IPS-15b (cell line): Measurements from ENCODE around the gene FOXS1.

Experiments
- H3K27me3 ChIP-seq: one replicate; pipeline ENCODE4 v1.6.1; 2013; ENCODE audit warnings: low read length; ENCODE audit not compliant: control insufficient read depth, insufficient read depth
- H3K36me3 ChIP-seq: one replicate; pipeline ENCODE4 v1.6.1; 2013; ENCODE audit warnings: low read length; ENCODE audit not compliant: control insufficient read depth, insufficient read depth
- H3K4me1 ChIP-seq: one replicate; pipeline ENCODE4 v1.6.1; 2013; ENCODE audit warnings: mild to moderate bottlenecking, low read length; ENCODE audit not compliant: control insufficient read depth, insufficient read depth
- H3K4me3 ChIP-seq: one replicate; pipeline ENCODE4 v1.5.1; 2013; ENCODE audit warnings: low read depth, low read length
- H3K9ac ChIP-seq: one replicate; pipeline ENCODE4 v1.6.1; 2013; ENCODE audit warnings: low read depth, mild to moderate bottlenecking, low read length
- H3K9me3 ChIP-seq: one replicate; pipeline ENCODE4 v1.6.1; 2013; ENCODE audit warnings: mild to moderate bottlenecking, low read length; ENCODE audit not compliant: control insufficient read depth, insufficient read depth

Gene FOXS1

DNA sequence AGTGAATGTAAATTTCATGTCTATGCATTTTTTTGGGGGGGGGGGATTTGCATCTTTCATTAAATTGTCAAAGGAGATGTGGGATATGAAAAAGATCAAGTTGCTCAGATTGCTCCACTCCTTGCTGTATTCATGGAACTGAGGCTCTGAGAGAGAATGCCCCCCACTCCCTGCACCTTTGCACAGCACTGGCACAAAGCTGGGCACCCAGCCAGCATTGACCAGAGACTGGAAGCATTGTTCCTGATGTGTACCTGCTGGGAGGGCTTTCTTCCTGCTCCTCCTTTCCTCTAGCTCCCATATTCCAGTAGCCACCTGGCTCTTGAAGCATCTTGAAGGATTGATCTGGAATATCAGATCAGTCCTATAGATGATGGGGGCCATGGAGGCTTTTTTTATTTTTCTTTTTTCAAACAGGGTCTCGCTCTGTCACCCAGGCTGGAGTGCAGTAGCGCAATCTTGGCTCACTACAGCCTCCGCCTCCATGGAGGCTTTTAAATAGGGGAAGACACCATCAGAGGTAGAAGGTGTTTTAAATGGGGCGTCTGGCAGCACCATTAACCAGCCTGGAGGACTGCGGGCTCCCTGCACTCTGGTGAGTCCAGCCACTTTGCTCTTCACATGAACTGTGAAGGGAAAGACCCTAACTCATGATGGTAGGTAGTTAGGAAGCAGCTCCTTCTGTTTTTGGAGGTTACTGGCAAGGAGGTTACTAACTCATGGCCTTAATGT lies 14.0 kb upstream of the FOXS1 start:
- peaks cover 12% of the 10 kb centered on the region for H3K27me3 ChIP-seq
- H3K9me3 ChIP-seq = no peaks in the 10 kb centered on the region
- H3K36me3 ChIP-seq = no peaks in the 10 kb centered on the region
- no peak overlapping the region for H3K9ac ChIP-seq
- no peak overlapping the region for H3K4me3 ChIP-seq
- H3K4me1 ChIP-seq = peaks cover 13% of the 10 kb centered on the region

DNA sequence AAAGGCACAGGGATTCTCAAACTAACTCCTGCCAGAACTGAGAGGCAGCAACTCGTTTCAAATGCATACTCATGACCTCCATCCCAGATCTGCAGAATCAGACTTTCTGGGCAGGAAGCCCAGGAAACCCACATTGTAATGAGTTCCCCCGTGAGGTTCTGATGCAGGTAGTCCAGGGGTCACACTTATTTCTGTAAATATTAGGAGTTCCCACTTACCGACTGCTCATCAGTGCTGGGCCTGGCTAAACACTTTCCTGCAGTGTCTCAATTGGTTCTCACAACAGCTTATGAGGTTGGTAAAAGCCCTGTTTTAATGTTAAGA lies 13.3 kb upstream of the FOXS1 start:
- Histone ChIP-seq H3K9me3 (no peaks in the 10 kb centered on the region), H3K27me3 (peaks cover 12% of the 10 kb centered on the region), H3K36me3 (no peaks in the 10 kb centered on the region), H3K4me3 (no peak overlapping the region), H3K4me1 (peaks cover 13% of the 10 kb centered on the region), H3K9ac (no peak overlapping the region)

DNA sequence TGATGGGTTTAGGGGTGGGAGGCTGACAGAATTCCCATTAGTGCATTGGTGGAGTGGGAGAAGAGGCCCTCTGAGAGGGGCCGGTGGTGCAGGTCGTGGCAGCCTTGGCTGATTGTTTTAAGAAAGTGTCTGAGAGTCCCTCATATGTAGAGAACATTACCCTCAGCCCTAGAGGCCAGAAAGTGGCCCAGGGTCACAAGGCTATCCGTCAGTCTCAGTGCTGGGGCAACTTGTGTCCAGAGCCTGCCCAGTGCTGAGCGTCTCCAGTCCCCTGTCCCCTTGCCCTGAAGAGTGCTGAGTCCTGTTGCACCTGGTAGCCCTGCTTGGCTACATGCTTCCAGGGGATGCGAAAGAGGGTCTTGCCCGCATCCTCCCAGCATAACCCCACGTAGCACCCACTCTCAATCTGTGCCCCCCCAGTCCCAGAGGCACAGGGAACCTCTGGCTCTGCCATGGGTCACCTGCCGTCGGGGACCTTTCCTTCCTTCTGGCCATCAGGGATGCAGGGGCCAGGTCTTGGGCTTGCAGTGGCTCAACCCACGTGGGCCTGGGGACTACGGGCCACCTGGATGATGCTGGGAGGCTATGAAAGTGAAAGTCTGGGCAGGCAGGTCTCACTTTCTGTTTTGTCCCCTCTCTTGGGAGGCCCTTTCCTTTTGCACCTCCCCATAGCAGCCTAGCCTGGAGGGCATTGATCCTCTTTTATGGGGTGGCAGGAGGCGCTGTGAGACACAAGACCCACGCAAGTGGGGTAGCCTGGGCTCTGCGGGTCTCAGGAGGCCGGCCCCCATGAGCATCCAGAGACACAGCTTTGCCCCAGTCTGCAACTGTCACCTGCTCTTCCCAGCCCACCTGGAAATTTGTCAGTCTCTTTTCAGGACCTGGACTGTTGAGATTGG lies 12.7 kb upstream of the FOXS1 start:
- no peaks in the 10 kb centered on the region for H3K9me3 ChIP-seq
- peaks cover 12% of the 10 kb centered on the region for H3K27me3 ChIP-seq
- no peak overlapping the region for H3K4me3 ChIP-seq
- peaks cover 13% of the 10 kb centered on the region for H3K4me1 ChIP-seq
- peak overlapping the region; percentile 24 for H3K9ac ChIP-seq
- H3K36me3 ChIP-seq = no peaks in the 10 kb centered on the region

DNA sequence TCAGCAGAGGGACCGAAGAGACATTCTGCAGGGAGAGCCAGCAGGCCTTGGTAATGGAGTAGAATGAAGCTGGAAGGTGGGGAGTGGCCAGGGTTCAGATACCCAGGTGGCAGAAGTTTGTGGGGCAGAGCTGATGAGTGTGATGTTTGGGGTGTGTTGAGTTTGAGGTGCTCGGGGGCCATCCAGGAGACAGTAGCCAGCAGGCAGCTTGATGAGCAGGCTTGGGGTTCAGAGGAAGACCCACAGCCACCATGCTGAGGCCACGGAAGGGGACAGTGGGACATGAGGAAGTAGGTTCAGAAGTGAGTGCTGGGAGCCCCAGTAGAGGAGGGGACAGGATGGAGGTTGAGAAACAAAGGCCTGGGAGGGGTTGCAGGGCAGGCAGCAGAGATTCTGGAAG lies 11.1 kb upstream of the FOXS1 start:
- no peak overlapping the region for H3K9ac ChIP-seq
- H3K27me3 ChIP-seq = peaks cover 20% of the 10 kb centered on the region
- no peaks in the 10 kb centered on the region for H3K36me3 ChIP-seq
- H3K4me1 ChIP-seq = peaks cover 13% of the 10 kb centered on the region
- H3K4me3 ChIP-seq = no peak overlapping the region
- no peaks in the 10 kb centered on the region for H3K9me3 ChIP-seq

DNA sequence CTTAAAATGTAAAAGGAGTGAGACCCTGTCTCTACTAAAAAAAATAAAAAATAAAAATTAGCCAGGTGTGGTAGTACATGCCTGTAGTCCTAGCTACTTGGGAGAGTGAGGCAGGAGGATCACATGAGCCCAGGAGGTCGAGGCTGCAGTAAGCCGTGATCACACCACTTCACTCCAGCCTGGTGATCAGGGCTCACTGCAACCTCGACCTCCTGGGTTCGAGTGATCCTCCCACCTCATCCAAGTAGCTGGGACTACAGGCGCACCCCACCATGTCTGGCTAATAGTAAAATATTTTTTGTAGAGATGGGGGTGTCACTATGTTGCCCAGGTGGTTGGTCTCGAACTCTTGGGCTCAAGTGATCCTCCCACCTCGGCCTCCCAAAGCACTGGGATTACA lies 8.1 kb upstream of the FOXS1 start:
- H3K27me3 ChIP-seq = peaks cover 45% of the 10 kb centered on the region
- no peak overlapping the region for H3K4me3 ChIP-seq

DNA sequence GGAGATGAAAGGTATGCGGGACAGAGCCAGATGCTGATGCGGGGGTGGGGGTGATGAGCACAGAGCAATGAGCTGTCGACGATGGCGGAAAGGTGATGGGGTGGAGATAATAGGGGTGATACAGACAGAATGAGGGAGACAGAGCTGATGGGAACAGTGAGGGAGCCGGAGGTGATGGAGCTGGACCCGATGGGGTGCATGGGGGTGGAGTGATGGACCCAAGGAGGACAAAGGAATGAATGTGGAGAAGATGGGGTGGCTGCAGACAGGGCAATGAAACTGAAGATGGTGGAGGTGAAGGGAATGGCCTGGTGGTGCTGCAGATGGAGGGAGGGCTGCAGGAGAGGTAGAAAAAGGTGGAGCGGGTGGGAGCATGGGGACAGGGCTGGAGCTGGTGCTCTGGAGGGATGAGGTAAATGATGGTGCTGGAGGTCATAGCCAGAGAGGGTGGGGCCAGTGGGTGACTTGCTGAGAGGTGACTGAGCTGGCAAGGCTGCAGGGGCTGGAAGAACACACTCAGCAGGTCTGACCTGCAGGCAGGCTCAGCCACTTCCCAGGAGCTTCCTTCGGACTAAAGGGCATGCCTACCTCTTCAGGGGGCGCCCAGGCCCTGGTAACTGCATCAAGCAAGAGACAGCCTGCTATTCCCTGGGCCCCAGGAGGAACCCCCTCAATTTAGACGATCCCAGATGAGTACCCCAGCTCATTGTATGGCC lies 6.0 kb upstream of the FOXS1 start:
- peaks cover 3% of the 10 kb centered on the region for H3K4me1 ChIP-seq
- H3K4me3 ChIP-seq = no peak overlapping the region
- no peaks in the 10 kb centered on the region for H3K9me3 ChIP-seq
- no peaks in the 10 kb centered on the region for H3K36me3 ChIP-seq
- H3K9ac ChIP-seq = no peak overlapping the region
- peaks cover 45% of the 10 kb centered on the region for H3K27me3 ChIP-seq

More for the DNA sequence above, 8.1 kb upstream of the FOXS1 start:
- H3K4me1 ChIP-seq = peaks cover 7% of the 10 kb centered on the region
- no peaks in the 10 kb centered on the region for H3K36me3 ChIP-seq
- no peak overlapping the region for H3K9ac ChIP-seq
- no peaks in the 10 kb centered on the region for H3K9me3 ChIP-seq

DNA sequence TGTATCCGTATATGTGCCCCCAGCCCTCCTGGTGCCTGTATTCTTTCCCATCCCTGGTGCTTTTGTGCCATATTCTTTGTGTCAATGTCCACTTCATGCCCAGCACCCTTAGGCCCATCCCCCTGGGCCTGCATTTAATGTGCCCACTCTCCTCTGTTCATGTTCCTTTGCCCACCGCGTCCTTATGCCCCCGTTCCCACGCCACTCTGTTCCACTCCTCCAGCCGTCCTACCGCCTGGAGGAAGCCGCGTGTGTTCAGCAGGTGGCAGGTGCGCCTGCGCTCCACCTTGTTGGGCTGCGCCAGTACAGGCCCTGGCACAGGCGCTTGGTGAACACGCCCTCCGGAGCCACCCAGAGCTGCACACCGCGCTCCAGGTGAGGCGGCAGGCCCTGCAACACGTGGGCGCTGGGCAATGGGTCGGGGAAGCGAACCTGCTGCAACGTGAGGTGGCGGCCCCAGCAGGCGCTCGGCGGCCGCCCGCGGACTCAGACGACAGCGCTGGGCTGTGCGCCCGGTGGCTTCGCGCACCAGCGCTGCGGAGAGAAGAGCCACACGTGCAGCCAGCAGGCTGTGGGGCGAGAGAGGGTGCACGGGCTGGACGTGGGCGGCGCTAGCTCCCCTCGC lies 4.0 kb upstream of the FOXS1 start:
- Histone ChIP-seq H3K4me1 (no peaks in the 10 kb centered on the region), H3K4me3 (peak overlapping the region; percentile 22), H3K9ac (no peak overlapping the region), H3K36me3 (no peaks in the 10 kb centered on the region), H3K9me3 (no peaks in the 10 kb centered on the region), H3K27me3 (peaks cover 45% of the 10 kb centered on the region)

DNA sequence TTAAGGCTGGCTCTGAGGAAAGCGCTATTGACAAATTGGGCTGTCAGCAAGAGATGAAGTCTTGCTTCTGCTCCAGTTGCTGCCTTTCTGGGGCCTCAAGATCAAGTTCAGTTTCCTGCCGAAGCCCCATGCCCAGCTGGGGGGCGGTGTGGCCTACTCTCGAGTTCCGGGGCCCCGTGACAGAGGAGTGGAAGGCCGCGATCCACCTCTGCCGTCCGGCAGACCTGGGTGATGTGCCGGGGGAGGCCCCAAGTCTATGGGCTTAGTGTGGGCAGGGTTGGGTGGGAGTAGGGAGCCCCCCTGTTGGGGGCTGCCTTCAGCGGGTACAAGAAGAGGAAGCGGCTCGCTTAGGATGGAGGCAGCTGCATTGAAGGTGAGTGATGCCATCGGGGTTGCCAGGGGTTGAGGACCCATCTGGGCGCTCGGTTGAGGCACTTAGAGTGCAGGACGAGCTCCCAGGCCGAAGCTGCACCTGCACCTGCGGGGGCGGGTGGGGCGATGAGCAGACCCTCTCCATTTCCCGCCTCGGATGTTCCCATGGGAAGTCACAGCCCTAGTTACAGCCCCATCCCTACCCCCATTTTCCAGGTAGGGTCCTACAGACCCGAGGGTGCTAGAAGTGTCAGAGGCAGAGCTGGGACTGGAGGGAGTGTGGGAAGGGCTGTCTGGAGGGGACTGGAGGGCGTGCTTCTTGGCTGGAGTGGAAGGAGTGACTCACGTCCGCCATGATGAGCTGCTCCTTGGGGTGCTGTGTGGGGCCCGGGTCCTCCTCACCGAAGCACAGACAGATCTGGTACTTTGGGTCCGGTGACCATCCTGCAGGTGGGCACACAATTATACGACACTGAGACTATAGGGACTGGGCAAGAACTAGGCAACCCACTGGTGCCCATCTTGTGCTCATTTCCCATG lies 2.9 kb upstream of the FOXS1 start:
- Histone ChIP-seq H3K4me3 (no peak overlapping the region), H3K4me1 (no peaks in the 10 kb centered on the region), H3K9ac (no peak overlapping the region), H3K9me3 (no peaks in the 10 kb centered on the region), H3K36me3 (no peaks in the 10 kb centered on the region), H3K27me3 (peaks cover 45% of the 10 kb centered on the region)

DNA sequence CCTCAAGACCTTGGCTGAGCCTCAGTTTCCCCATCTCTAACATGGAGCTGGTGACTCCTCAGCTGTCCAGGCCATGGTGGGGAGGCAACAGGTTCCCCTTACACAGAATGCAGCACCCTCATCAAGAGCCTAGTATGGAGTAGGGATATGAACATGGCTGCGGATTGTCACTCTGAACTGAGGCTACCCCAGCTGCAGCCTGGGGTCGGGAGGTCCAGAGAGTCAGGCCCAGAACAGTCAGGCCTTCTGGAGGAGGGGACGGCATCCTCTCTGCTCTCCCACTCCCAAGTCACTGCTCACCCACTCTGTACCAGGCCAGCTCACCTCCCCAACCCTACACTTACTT lies 1.4 kb upstream of the FOXS1 start:
- H3K9me3 ChIP-seq = no peaks in the 10 kb centered on the region
- H3K4me1 ChIP-seq = peaks cover 3% of the 10 kb centered on the region
- peaks cover 39% of the 10 kb centered on the region for H3K27me3 ChIP-seq
- H3K9ac ChIP-seq = no peak overlapping the region
- no peak overlapping the region for H3K4me3 ChIP-seq
- H3K36me3 ChIP-seq = no peaks in the 10 kb centered on the region

DNA sequence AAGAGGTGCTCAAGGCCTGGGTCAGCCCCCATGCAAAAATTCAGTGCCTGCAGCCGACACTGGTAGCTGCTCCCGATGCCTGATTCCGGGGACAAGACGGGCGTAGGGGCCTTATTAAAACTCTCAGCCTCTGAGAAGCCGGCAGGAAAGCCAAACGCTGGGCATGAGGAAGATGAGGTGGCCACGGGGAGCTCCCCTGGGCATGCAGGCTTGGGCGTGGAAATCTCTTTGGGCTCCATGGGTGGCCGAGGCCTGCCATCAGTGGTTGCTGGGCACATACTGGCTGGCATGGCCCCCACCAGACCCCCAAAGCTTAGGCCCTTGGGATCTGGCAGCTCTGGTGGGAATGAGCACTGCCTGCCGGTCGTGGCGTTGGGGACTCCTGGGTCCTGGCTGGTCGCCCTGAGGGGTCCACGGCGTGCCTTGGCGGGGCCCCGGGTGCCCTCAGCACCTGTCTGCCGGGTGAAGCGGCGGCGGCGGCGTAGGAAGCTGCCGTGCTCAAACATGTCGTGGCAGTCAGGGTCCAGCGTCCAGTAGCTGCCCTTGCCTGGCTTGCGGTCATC lies 586 bp downstream of the FOXS1 start:
- Histone ChIP-seq H3K9ac (no peak overlapping the region), H3K4me3 (no peak overlapping the region), H3K36me3 (no peaks in the 10 kb centered on the region), H3K9me3 (no peaks in the 10 kb centered on the region), H3K27me3 (peaks cover 20% of the 10 kb centered on the region), H3K4me1 (peaks cover 3% of the 10 kb centered on the region)
